GM23338 (cell line): Measurements from ENCODE around the gene FAAP100. TPM values are rescaled to one million over a fixed set of nuclear protein-coding genes. Genes with fewer than 3 reads are reported as not detected.

ENCODE experiments used
- ATAC-seq: fragments of 200-7000 bp; cut with Tn5 transposase; 3 replicates; pipeline ENCODE4 v1.9.1; 2020
- DNase-seq: peaks from one replicate; pipeline ENCODE4 v3.0.0-alpha.2; 2015; ENCODE audit warnings: low spot score
- H2AFZ ChIP-seq: fragments of 200-600 bp; sonication (generic); 2 replicates; pipeline ENCODE4 v1.8.0; 2016; ENCODE audit warnings: antibody characterized with exemption, mild to moderate bottlenecking, moderate library complexity
- H3F3A ChIP-seq: fragments of 200-600 bp; sonication (generic); replicated peaks from 2 replicates; pipeline ENCODE4 v1.8.0; 2017; ENCODE audit warnings: antibody characterized with exemption, mixed run types, low read depth
- H3K27ac ChIP-seq: fragments of 200-600 bp; sonication (generic); 2 replicates; pipeline ENCODE4 v1.6.1; 2016; ENCODE audit warnings: low read depth
- H3K27me3 ChIP-seq: fragments of 200-600 bp; sonication (generic); 2 replicates; pipeline ENCODE4 v1.8.0; 2016; ENCODE audit warnings: mild to moderate bottlenecking, mixed run types, moderate library complexity; ENCODE audit not compliant: insufficient read depth
- H3K36me3 ChIP-seq: fragments of 200-600 bp; sonication (generic); 2 replicates; pipeline ENCODE4 v1.8.0; 2016; ENCODE audit warnings: mild to moderate bottlenecking; ENCODE audit not compliant: insufficient read depth
- H3K4me1 ChIP-seq: fragments of 200-600 bp; sonication (generic); 2 replicates; pipeline ENCODE4 v1.8.0; 2016; ENCODE audit warnings: mild to moderate bottlenecking, moderate library complexity; ENCODE audit not compliant: insufficient read depth
- H3K4me2 ChIP-seq: fragments of 200-600 bp; sonication (generic); 2 replicates; pipeline ENCODE4 v1.7.1; 2017; ENCODE audit warnings: mixed run types
- H3K4me3 ChIP-seq: fragments of 200-600 bp; sonication (generic); 2 replicates; pipeline ENCODE4 v1.6.1; 2016; ENCODE audit warnings: mixed run types
- H3K79me2 ChIP-seq: fragments of 200-600 bp; sonication (generic); replicated peaks from 2 replicates; pipeline ENCODE4 v1.8.0; 2017; ENCODE audit warnings: mild to moderate bottlenecking; ENCODE audit not compliant: insufficient read depth
- H3K9me2 ChIP-seq: fragments of 200-600 bp; sonication (generic); 2 replicates; pipeline ENCODE4 v1.8.0; 2017; ENCODE audit not compliant: insufficient read depth
- H4K20me1 ChIP-seq: fragments of 200-600 bp; sonication (generic); replicated peaks from 2 replicates; pipeline ENCODE4 v1.8.0; 2017; ENCODE audit warnings: mild to moderate bottlenecking; ENCODE audit not compliant: insufficient read depth
- H3K27ac Mint-ChIP-seq: 2 replicates; pipeline ENCODE4 v1.8.0; 2020; ENCODE audit warnings: inconsistent platforms, mild to moderate bottlenecking, moderate library complexity, mixed read lengths
- H3K27me3 Mint-ChIP-seq: 3 replicates; pipeline ENCODE4 v1.8.0; 2022; ENCODE audit warnings: low read depth, mild to moderate bottlenecking, moderate library complexity, mixed read lengths, inconsistent platforms; ENCODE audit not compliant: insufficient read depth, poor library complexity
- H3K36me3 Mint-ChIP-seq: 3 replicates; pipeline ENCODE4 v1.8.0; 2021; ENCODE audit warnings: low read depth, mild to moderate bottlenecking, inconsistent platforms, moderate library complexity, mixed read lengths
- H3K4me1 Mint-ChIP-seq: 3 replicates; pipeline ENCODE4 v1.8.0; 2020; ENCODE audit warnings: mild to moderate bottlenecking, inconsistent platforms, mixed read lengths
- H3K4me3 Mint-ChIP-seq: 3 replicates; pipeline ENCODE4 v1.8.0; 2021; ENCODE audit warnings: moderate library complexity, mild to moderate bottlenecking, inconsistent platforms, mixed read lengths
- H3K9me3 Mint-ChIP-seq: 3 replicates; pipeline ENCODE4 v1.8.0; 2020; ENCODE audit warnings: moderate library complexity, mild to moderate bottlenecking, inconsistent platforms, mixed read lengths
- ETS1 ChIP-seq: IDR thresholded peaks from 2 replicates; pipeline ENCODE4 v1.6.1; 2016; ENCODE audit warnings: antibody characterized with exemption
- NANOG ChIP-seq: IDR thresholded peaks from 2 replicates; pipeline ENCODE4 v1.6.1; 2016; ENCODE audit warnings: antibody characterized with exemption, borderline replicate concordance
- REST ChIP-seq: IDR thresholded peaks from one replicate; pipeline ENCODE4 v1.6.1; 2018; ENCODE audit warnings: antibody characterized with exemption; ENCODE audit not compliant: unreplicated experiment
- ZNF331 ChIP-seq: fragments of 250-450 bp; sonication (Bioruptor Pico); IDR thresholded peaks from 2 replicates; pipeline ENCODE4 v1.5.0; 2020; ENCODE audit warnings: low read depth, mild to moderate bottlenecking, moderate library complexity
- ZNF462 ChIP-seq: fragments of 250-450 bp; sonication (Bioruptor Pico); IDR thresholded peaks from 2 replicates; pipeline ENCODE4 v1.5.0; 2020; ENCODE audit warnings: mild to moderate bottlenecking, moderate library complexity
- polyA plus RNA-seq: library from polyadenylated mRNA; unstranded; fragments of >200 nt; fragmentation: Nextera tagmentation; extraction: Ambion mirVana; gene quantifications from 2 replicates; pipeline ENCODE4 v1.2.1, GENCODE V29; 2016
- total RNA-seq: library from RNA; depleted of rRNA; stranded (reverse); fragments of >200 nt; shearing (Covaris generic); gene quantifications from 2 replicates; pipeline ENCODE4 v1.2.3, GENCODE V29; 2014

The FAAP100 gene
- total and polyA plus RNA-seq, 2 experiments from 2014 or later = 16.0 to 50.5 TPM

GRCh38 chr17:81589612-81590011, 37.5 kb upstream of the FAAP100 start:
- Histone ChIP-seq H2AFZ (no peak overlapping the region), H3K4me1 (no peaks in the 10 kb centered on the region), H3K79me2 (no peaks in the 10 kb centered on the region), H3K27ac (no peak overlapping the region), H3K4me3 (no peak overlapping the region), H3K27me3 (no peaks in the 10 kb centered on the region), H3F3A (peaks cover 9% of the 10 kb centered on the region; the same call in 1 of the 2 replicates), H3K9me2 (no peaks in the 10 kb centered on the region), H3K36me3 (peaks cover 35% of the 10 kb centered on the region), H4K20me1 (peaks cover 4% of the 10 kb centered on the region; the same call in 1 of the 2 replicates), H3K4me2 (no peak overlapping the region)
- TF ChIP-seq ZNF462 (CRISPR knock-in tag) (no peak), ZNF331 (CRISPR knock-in tag) (no peak), ETS1 (no peak), NANOG (no peak), REST (no peak)
- ATAC-seq (no peak), DNase-seq (no peak)
- Mint-ChIP-seq H3K9me3 (no peaks in the 10 kb centered on the region), H3K4me1 (no peaks in the 10 kb centered on the region), H3K36me3 (peaks cover 77% of the 10 kb centered on the region), H3K4me3 (no peak overlapping the region), H3K27ac (no peak overlapping the region), H3K27me3 (peaks cover 9% of the 10 kb centered on the region)
